Panc1 (cell line): Measurements from ENCODE around the gene SLC9A5. TPM values are rescaled to one million over a fixed set of nuclear protein-coding genes. Genes with fewer than 3 reads are reported as not detected.
A peak's percentile ranks its signal among the peaks of the same experiment; 100 is the strongest.

Source experiments
- ATAC-seq: fragments of 200-7000 bp; cut with Tn5 transposase; 2 replicates; pipeline ENCODE4 v1.9.1; 2020; ENCODE audit warnings: mild to moderate bottlenecking, moderate library complexity
- BruUV-seq: library from RNA; stranded (reverse); fragments of 400-500 nt; replicated peaks from 2 replicates; lab custom pipeline; 2021; lab: Mats Ljungman, UMichigan
- CTCF ChIA-PET: fragments of 300-600 bp; sonication (Branson Sonifier 250); formaldehyde crosslinking; loops from one replicate; lab custom pipeline; 2022; ENCODE audit warnings: antibody characterized with exemption; lab: Charles Lee
- POLR2A ChIA-PET: fragments of 300-600 bp; sonication (Branson Sonifier 250); formaldehyde crosslinking; loops from one replicate; lab custom pipeline; 2022; ENCODE audit warnings: antibody characterized with exemption; lab: Charles Lee
- DNase-seq: peaks from one replicate; pipeline ENCODE4 v3.0.0-alpha.2; 2010; ENCODE audit warnings: low read depth, low spot score
- H3K27ac ChIP-seq: 2 replicates; pipeline ENCODE4 v1.5.1; 2011; ENCODE audit warnings: mild to moderate bottlenecking, low read length, inconsistent platforms
- H3K27me3 ChIP-seq: fragments of 200-500 bp; sonication (Bioruptor generic); 2 replicates; pipeline ENCODE4 v1.6.0; 2014; ENCODE audit warnings: low read length, inconsistent platforms; ENCODE audit not compliant: control insufficient read depth, insufficient read depth
- H3K36me3 ChIP-seq: fragments of 200-500 bp; sonication (Bioruptor generic); 2 replicates; pipeline ENCODE4 v1.5.1; 2014; ENCODE audit warnings: inconsistent platforms, mild to moderate bottlenecking, low read length, moderate library complexity; ENCODE audit not compliant: control insufficient read depth, insufficient read depth
- H3K4me1 ChIP-seq: 2 replicates; pipeline ENCODE4 v1.5.1; 2011; ENCODE audit warnings: inconsistent platforms, mild to moderate bottlenecking, low read length, moderate library complexity; ENCODE audit not compliant: control insufficient read depth, insufficient read depth
- H3K4me3 ChIP-seq, 2 experiments: 2 replicates each; pipeline ENCODE4 v1.5.1; 2011 to 2012; ENCODE audit warnings: low read depth in 2 of 2, low read length in 2 of 2, mild to moderate bottlenecking in 2 of 2, inconsistent platforms in 1 of 2, moderate library complexity in 1 of 2
- H3K9me3 ChIP-seq: fragments of 200-500 bp; sonication (Bioruptor generic); 2 replicates; pipeline ENCODE4 v1.5.1; 2014; ENCODE audit warnings: low read depth, mild to moderate bottlenecking, inconsistent platforms, low read length, moderate library complexity; ENCODE audit not compliant: control insufficient read depth, insufficient read depth
- CTCF ChIP-seq: fragments of 450-650 bp; IDR thresholded peaks from 2 replicates; pipeline ENCODE4 v1.5.1; 2017; ENCODE audit warnings: mild to moderate bottlenecking
- POLR2AphosphoS5 ChIP-seq: IDR thresholded peaks from 2 replicates; pipeline ENCODE4 v1.6.1; 2012; ENCODE audit warnings: mild to moderate bottlenecking, low read depth, low read length, moderate library complexity
- REST ChIP-seq, 2 experiments: IDR thresholded peaks; 2 replicates each; pipeline ENCODE4 v1.6.1; 2011 to 2012; ENCODE audit warnings: low read depth in 2 of 2, control low read depth in 1 of 2, low read length in 1 of 2, mild to moderate bottlenecking in 1 of 2, moderate library complexity in 1 of 2; ENCODE audit not compliant: insufficient read depth in 1 of 2
- SIN3A ChIP-seq: IDR thresholded peaks from 2 replicates; pipeline ENCODE4 v1.6.1; 2012; ENCODE audit warnings: low read depth, mild to moderate bottlenecking, low read length, moderate library complexity, borderline replicate concordance; ENCODE audit not compliant: insufficient read depth
- TCF7L2 ChIP-seq: IDR thresholded peaks from 2 replicates; pipeline ENCODE4 v1.6.1; 2011; ENCODE audit warnings: mild to moderate bottlenecking, low read depth, low read length, inconsistent platforms
- in situ Hi-C: cut with HindIII; loops from 2 replicates; pipeline ENCODE4 v1.10.0; 2016; ENCODE audit warnings: low sequenced_read_pairs, low pct_unique_long_range_greater_than_20kb
- intact Hi-C: fragments of 100-400 bp; cut with micrococcal nuclease; formaldehyde crosslinking; loops from one replicate; pipeline ENCODE4 v1.10.0; 2022; ENCODE audit not compliant: unreplicated experiment
- total RNA-seq: library from RNA; stranded (reverse); gene quantifications from one replicate; pipeline ENCODE4 v1.2.1, GENCODE V29; 2021; ENCODE audit not compliant: unreplicated experiment

SLC9A5 gene
- total RNA-seq, 1 experiment from 2014 or later, result 1.7 TPM

- POLR2A ChIA-PET, result no interaction called here
- no peak for TF ChIP-seq CTCF
- TF ChIP-seq REST (IDR thresholded peaks at IDR 0.05; ENCODE audit: insufficient read depth in 1 of 2, low read depth in 2 of 2, low read length in 1 of 2), result no peak
- no peak for TF ChIP-seq SIN3A
- TF ChIP-seq POLR2AphosphoS5, result no peak
- no peak for TF ChIP-seq TCF7L2
- H3K27me3 ChIP-seq, result no peaks in the 10 kb centered on the region
These were observed 35.2 kb downstream of the SLC9A5 start for GRCh38 chr16:67283826-67284555.

GRCh38 chr16:67284699-67285646 lies 36.2 kb downstream of the SLC9A5 start:
- ChIA-PET POLR2A (no interaction called here), CTCF (interaction anchor here (0.6 to 1.6 kb wide), 5 partner anchors 22 to 331 kb away, joined by 3 to 6 read pairs (median 3); no protein-coding TSS in a partner anchor)
- in situ Hi-C loops (no loop called here), intact Hi-C loops (no loop called here)
- Histone ChIP-seq H3K4me3 (no peak overlapping the region), H3K27me3 (no peaks in the 10 kb centered on the region), H3K4me1 (no peaks in the 10 kb centered on the region), H3K9me3 (no peaks in the 10 kb centered on the region), H3K27ac (no peak overlapping the region), H3K36me3 (no peaks in the 10 kb centered on the region; the same call in 1 of the 2 replicates)
- no peak for TF ChIP-seq TCF7L2
- peak; percentile 80; the same call in 1 of the 2 replicates for TF ChIP-seq CTCF
- ATAC-seq, result peak; percentile 85
- DNase-seq, result no peak
- no TSS peak for BruUV-seq

More at GRCh38 chr16:67283826-67284555, 35.2 kb downstream of the SLC9A5 start:
- intact Hi-C loops, result no loop called here
- ATAC-seq (no peak), DNase-seq (no peak)
- Histone ChIP-seq H3K36me3 (no peaks in the 10 kb centered on the region; the same call in 1 of the 2 replicates), H3K4me1 (no peaks in the 10 kb centered on the region), H3K4me3 (no peak overlapping the region), H3K27ac (no peak overlapping the region), H3K9me3 (no peaks in the 10 kb centered on the region)
- no TSS peak for BruUV-seq
- in situ Hi-C loops, result no loop called here
- CTCF ChIA-PET, result interaction anchor here (1.0 to 1.6 kb wide), 2 partner anchors 34 to 55 kb away, joined by 3 read pairs; no protein-coding TSS in a partner anchor
